GM08714 (cell line): ENCODE results near the gene MLEC.

Experiments used
- H3K4me3 ChIP-seq: fragments of 200-500 bp; sonication (Bioruptor generic); 2 replicates; pipeline ENCODE4 v1.5.1; 2014; ENCODE audit warnings: mild to moderate bottlenecking, low read length, inconsistent platforms
- ZNF274 ChIP-seq: IDR thresholded peaks from 2 replicates; pipeline ENCODE4 v1.6.1; 2012; ENCODE audit warnings: mild to moderate bottlenecking, low read depth, low read length

The MLEC gene, protein sequence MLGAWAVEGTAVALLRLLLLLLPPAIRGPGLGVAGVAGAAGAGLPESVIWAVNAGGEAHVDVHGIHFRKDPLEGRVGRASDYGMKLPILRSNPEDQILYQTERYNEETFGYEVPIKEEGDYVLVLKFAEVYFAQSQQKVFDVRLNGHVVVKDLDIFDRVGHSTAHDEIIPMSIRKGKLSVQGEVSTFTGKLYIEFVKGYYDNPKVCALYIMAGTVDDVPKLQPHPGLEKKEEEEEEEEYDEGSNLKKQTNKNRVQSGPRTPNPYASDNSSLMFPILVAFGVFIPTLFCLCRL

DNA sequence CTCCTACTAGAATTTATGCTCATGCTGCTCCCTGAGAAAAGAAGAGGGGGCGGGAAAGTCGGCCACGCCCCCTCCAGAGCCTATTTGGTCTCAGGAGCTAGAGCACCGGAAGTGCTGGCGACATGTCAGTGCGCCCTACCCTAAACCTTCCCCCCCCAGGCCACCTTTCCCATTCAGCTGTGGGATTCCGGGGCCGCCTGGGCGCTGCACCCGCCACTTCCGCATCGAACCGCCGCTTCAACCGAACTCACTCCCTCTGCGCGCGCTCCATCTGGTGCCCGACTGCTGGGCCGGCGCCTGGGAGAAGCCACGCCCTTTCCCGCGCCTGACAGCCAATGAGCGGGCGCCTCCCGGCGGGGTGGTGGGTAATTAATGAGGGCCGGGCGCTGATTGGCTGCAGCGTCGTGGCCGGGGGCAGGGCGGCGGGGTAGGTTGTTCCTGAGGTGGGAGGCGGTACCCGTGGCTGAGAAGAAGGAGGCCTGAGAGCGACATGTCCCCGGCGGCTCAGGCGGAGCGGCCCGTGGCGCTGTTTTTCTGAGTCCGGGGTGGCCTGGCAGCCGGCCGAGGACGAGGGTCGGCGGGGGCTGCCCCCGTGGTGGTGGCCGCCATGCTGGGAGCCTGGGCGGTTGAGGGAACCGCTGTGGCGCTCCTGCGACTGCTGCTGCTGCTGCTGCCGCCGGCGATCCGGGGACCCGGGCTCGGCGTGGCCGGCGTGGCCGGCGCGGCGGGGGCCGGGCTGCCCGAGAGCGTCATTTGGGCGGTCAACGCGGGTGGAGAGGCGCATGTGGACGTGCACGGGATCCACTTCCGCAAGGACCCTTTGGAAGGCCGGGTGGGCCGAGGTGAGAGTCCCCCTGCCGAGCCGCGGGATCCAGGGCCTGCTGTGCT is at the start of gene MLEC:
Gene MLEC (plus strand): TSS at position 460 of the 888 bp plus-strand sequence. CDS start 148 bp downstream, at position 608.
- no peak for TF ChIP-seq ZNF274
- peak within 1 kb of the TSS; percentile 96 for H3K4me3 ChIP-seq

DNA sequence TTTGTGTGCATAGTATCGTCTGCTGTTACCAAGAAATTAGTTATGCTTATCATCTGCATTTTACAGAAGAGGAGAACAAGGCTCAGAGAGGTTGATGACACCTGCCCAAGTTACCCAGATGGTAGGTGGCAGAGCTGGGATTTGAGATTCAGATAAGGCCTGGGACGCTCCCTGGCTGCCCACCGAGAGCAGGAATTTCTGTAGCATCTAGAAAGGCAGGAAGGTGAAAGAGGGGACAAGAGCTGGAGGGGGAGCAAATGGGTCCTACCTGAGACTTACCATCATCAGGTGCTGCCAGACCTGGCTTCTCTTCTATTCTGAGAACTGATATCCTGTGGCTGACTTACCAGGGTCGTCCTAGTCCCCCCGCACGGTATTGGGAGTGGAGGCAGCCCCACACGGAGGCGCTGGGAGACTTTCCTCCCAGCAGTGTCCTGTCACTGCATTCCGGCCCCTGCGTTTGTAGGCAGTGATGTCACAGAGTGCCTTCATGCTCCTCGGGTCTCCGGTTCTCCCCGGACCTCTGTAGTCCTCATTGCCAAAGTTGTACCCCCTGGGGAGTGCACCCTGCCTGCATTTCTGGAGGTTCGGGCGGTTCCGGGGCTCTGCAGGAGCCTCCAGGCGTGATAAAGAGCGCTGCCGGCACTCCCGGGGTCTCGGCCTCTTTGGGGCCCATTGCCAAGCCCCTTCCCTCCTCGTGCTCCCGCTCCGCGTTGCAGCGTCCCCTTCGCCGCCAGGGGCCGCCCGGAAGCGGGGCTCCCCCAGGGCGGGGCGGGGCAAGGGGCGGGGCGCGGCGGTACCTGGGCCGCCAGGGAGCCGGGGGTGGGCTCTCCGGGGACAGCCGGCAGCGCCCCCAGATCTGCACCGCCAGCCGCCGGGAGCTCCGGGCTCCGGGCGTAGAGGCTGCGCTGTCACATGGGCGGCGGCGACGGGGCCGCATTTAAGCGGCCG is 46.9 kb upstream of the MLEC start, which contains the start of gene CABP1:
Gene CABP1 (plus strand): TSS at position 856 of the 951 bp plus-strand sequence. CDS start 60 bp downstream, at position 916.
- peak within 1 kb of the TSS; percentile 62; the same call in 1 of the 2 replicates for H3K4me3 ChIP-seq
- TF ChIP-seq ZNF274: no peak

DNA sequence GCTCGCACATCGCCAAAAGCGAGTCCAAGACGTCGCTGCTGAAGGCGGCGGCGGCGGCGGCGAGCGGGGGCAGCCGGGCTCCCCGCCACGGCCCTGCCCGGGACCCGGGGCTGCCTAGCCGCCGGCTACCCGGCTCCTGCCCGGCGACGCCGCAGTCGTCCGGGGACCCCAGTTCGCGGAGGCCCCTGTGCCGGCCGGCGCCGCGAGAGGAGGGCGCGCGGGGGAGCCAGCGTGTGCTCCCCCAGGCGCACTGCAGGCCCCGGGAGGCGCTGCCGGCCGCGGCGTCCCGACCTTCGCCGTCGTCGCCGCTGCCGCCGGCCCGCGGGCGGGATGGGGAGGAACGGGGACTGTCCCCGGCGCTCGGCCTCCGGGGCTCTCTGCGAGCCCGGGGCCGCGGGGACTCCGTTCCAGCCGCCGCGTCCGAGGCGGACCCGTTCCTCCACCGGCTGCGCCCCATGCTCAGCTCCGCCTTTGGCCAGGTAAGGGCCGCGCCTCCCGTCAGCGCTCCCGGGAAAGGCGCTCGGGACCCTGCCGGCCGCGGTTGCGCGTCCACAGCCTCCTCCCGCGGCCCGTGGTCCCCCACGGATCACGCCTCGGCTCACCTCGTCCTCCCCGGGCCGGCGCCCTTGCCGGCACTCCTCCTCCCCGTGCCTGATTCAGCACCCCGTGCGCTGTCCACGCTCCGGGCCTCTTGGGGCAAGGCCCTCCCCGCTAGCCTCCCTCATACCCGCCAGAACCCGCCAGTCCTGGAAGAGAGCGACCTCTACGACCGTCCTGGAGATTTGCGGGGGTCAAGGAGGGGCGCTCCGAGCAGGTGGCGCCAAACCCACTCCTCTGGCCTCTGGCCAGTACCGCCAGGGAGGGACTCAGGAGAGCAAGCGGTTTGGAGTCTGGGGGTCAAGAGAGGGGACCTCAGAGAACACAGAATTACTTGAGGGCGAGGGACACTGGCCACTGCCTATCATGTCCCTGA is 45.8 kb upstream of the MLEC start:
- no peak for TF ChIP-seq ZNF274

DNA sequence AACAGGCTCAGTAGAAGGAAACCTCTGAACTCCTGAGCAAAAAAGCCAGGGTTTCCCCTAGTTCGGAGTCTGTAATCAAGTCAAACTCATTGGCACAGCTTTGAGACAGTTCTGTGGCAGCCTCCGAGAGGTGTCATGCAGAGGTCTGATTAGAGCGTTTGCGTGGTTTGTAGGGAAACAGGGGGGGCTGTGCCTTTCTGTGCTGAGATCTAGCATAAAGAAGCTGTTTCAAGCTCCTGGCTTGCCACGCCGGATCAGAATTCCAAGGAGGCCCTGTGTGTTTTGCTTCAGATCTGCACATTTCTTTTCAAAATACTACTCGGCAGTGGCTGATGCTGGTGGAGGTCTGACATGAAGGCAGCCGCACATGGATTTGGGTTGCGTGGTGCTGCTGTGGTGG is 44.8 kb upstream of the MLEC start:
- H3K4me3 ChIP-seq: no peak overlapping the region
- TF ChIP-seq ZNF274: no peak

More for the DNA sequence above, 45.8 kb upstream of the MLEC start:
- H3K4me3 ChIP-seq: peak overlapping the region; percentile 62; the same call in 1 of the 2 replicates

DNA sequence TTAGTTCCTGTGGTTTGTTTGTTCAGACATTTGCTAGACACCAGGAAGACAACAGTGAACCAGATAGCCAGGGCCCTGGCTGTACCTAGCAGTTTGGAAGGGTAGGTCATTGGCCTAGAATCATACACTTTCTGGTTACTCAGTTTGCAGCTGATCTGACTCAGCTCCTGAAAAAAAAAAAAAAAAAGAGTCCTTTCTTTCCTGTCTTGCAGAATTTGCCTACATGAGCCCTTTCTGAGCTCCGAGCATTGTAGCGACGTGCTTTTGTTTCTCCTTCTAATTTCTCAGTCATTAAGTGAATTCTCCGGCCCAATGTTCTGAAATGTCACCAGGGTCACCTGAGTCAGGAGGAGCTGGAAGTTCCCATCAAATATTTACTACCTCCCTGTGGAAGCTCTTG is 44.1 kb upstream of the MLEC start:
- TF ChIP-seq ZNF274: no peak
- no peak overlapping the region for H3K4me3 ChIP-seq

DNA sequence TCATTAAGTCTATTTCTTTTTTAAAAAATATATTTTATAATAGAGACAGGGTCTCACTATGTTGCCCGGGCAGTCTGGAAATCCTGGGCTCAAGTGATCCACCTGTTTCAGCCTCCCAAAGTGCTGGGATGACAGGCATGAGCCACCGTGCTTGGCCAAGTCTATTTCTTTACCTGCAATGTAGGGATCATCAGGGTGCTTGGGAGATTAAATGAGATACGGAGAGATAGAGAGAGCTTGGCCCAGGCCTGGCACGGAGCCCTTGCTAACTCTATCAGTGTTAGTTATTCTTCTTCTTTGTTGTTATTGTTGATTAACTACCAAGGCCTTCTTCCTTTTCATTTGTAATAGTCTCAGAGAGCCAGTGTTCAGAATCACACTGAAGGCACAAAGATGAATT is 43.4 kb upstream of the MLEC start:
- TF ChIP-seq ZNF274: no peak
- H3K4me3 ChIP-seq: no peak overlapping the region

DNA sequence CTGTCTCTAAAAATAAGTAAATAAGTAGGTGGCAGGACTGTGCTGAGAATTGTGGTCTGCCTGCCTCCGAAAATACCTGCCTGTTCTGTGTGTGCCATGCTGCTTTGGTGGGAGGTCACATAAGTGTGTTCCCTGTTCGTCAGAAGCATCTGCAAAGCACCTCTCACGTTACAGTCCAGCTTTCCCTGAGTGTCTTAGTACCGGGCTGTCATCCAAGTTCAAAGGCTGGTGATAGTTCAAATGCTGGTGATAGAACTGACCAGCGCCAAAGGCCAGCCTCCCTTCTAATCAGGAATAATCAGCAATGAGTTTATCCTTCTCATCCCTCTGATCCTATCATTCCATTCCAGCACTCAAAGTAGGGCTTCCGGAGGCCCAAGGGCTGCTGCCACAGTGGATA is 40.9 kb upstream of the MLEC start:
- no peak for TF ChIP-seq ZNF274
- no peak overlapping the region for H3K4me3 ChIP-seq

DNA sequence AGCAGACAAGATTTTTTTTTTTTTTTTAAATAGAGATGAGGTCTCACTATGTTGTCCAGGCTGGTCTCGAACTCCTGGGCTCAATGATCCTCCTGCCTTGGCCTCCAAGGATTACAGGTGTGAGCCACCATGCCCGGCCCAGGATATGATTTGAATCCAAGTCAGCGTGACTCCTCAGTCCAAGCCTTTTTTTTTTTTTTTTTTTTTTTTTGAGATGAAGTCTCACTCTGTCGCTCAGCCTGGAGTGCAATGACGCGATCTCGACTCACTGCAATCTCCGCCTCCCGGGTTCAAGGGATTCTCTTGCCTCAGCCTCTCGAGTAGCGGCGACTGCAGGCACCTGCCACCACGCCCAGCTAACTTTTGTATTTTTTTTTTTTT is 39.6 kb upstream of the MLEC start:
- H3K4me3 ChIP-seq: no peak overlapping the region
- no peak for TF ChIP-seq ZNF274

DNA sequence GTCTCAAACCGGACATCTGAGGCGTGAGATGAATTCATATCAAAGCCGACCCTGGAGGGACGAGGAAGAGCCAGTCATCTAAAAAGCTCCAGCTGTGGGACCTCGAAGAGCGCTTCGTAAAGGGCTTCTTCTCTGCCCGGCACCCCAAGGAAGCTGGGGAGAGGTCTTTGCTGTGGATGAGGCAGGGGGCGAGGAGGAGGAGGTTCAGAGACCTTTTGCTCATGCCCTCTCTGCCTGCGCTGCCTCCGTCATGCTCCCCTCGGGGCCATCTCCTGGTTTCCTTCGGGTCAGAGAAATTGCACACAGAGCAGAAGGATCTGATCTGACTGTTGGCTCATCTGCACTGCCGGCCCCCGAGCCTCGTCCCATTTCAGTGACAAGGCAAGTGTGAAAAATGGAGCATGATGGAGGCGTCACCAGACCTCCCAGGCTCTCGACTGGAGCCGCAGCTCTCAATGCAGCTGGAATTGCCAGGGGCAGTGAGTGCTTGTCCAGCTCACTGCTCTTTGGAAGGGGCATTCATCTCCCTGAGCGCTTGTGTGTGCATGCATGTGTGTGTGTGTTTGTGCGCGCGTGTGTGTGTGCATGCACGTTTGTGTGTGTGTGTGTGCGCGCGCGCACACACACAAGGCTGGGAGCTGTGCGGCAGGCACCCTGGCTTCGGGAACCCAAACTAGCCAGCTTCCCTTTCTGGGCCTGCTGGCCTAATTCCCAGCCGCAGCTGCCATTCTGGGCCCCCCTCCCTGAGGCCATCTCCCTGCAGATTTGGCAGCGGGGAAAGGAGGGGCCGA is 37.3 kb upstream of the MLEC start:
- TF ChIP-seq ZNF274: no peak
- H3K4me3 ChIP-seq: no peak overlapping the region; the same call in 1 of the 2 replicates

DNA sequence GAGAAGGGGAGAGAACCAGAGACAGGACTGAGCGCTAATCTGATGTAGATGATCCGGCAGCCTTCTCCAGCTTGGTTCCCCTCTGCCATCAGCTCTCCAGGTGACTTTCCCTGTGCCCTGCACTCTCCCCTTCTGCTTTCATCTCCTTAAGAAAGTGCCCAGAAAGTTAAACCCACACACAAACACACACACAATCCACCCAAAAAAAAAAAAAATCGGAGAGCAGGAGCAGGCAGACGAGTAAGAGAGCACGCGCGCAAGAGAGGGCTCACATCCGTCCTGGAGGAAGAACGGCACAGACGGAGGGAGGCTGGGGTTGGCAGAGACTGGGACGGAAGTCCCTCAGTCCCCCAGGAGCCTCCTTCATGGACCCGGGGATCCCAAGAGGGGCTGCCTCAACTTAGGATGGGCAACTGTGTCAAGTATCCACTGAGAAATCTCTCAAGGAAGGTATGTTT is 36.7 kb upstream of the MLEC start:
- TF ChIP-seq ZNF274: no peak

DNA sequence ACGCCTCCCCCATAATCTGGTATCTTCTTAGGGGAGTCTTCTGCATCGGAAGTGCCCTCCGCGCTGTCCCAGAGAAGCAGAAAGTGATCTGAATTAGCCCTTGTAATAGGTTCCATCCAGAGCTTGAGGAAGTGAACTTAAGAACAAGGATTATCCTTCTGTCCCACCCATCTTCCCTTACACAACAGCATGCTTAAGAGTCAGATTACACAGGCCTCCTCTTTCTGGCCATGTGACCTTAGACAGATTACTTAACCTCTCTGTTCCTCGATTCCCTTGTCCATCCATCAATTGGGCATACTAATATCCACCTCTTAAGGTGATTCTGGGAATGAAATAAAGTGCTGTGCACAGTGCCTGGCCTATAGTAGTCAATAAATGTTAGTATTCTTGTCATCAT is 35.1 kb upstream of the MLEC start:
- no peak for TF ChIP-seq ZNF274
- H3K4me3 ChIP-seq: no peak overlapping the region

More for the DNA sequence above, 36.7 kb upstream of the MLEC start:
- no peak overlapping the region for H3K4me3 ChIP-seq
